HCT116 (cell line): Measurements from ENCODE around the gene PABPC4L. TPM values are rescaled to one million over a fixed set of nuclear protein-coding genes. Genes with fewer than 3 reads are reported as not detected.

Experiments used
- ATAC-seq: fragments of 200-7000 bp; cut with Tn5 transposase; 2 replicates; pipeline ENCODE4 v1.9.1; 2020; ENCODE audit warnings: mild to moderate bottlenecking, moderate library complexity
- BruUV-seq: library from RNA; stranded (reverse); fragments of 400-500 nt; replicated peaks from 2 replicates; lab custom pipeline; 2021; lab: Mats Ljungman, UMichigan
- CTCF ChIA-PET: fragments of 300-600 bp; sonication (Branson Sonifier 250); formaldehyde crosslinking; loops from one replicate; lab custom pipeline; 2021; ENCODE audit warnings: antibody characterized with exemption; lab: Charles Lee
- POLR2A ChIA-PET: fragments of 300-600, 350-600 bp; sonication (Branson Sonifier 250); formaldehyde crosslinking; loops from one replicate; lab custom pipeline; 2021; ENCODE audit warnings: antibody characterized with exemption; lab: Charles Lee
- RAD21 ChIA-PET, 2 experiments: fragments of 300-600 bp; sonication (Branson Sonifier 250); formaldehyde crosslinking; loops; one replicate each; lab custom pipeline; 2023; ENCODE audit warnings: low total read pairs in 2 of 2; ENCODE audit not compliant: uncharacterized antibody in 2 of 2, unreplicated experiment in 2 of 2, low non-redundant PET in 1 of 2; lab: Charles Lee
- DNase-seq: peaks from one replicate; pipeline ENCODE4 v3.0.0-alpha.2; 2010; ENCODE audit warnings: low read depth, low spot score
- H2AFZ ChIP-seq: fragments of 200-600 bp; shearing (Covaris generic), sonication (generic); 2 replicates; pipeline ENCODE4 v1.6.1; 2017; ENCODE audit warnings: low read depth, mixed run types, mixed read lengths, antibody characterized with exemption, low read length; ENCODE audit not compliant: poor library complexity, severe bottlenecking
- H3K27ac ChIP-seq: 2 replicates; pipeline ENCODE4 v1.5.1; 2012; ENCODE audit warnings: low read depth, low read length
- H3K27me3 ChIP-seq: fragments of 200-600 bp; sonication (generic); 2 replicates; pipeline ENCODE4 v1.6.1; 2016; ENCODE audit warnings: mixed run types, low read length, mixed read lengths; ENCODE audit not compliant: insufficient read depth
- H3K36me3 ChIP-seq, 2 experiments: fragments of 200-500 bp in 1 of 2; fragments of 200-600 bp in 1 of 2; sonication (Bioruptor generic) in 1 of 2; sonication (generic) in 1 of 2; 2 replicates each; pipeline versions ENCODE4 v1.5.1 to v1.6.1; 2014 to 2016; ENCODE audit warnings: low read length in 2 of 2, inconsistent platforms in 1 of 2, mixed read lengths in 1 of 2, mixed run types in 1 of 2; ENCODE audit not compliant: insufficient read depth in 2 of 2, control insufficient read depth in 1 of 2
- H3K4me1 ChIP-seq, 2 experiments: fragments of 200-600 bp in 1 of 2; sonication (generic) in 1 of 2; 2 replicates each; pipeline versions ENCODE4 v1.5.1 to v1.6.1; 2012 to 2017; ENCODE audit warnings: low read length in 2 of 2, inconsistent platforms in 1 of 2, mild to moderate bottlenecking in 1 of 2, mixed read lengths in 1 of 2, mixed run types in 1 of 2, moderate library complexity in 1 of 2; ENCODE audit not compliant: insufficient read depth in 2 of 2, control insufficient read depth in 1 of 2
- H3K4me2 ChIP-seq: fragments of 200-600 bp; sonication (generic); 2 replicates; pipeline ENCODE4 v1.6.1; 2017; ENCODE audit warnings: mixed run types, low read length, mixed read lengths
- H3K4me3 ChIP-seq, 2 experiments: fragments of 200-600 bp in 1 of 2; sonication (generic) in 1 of 2; replicated peaks in 1 of 2; 2 replicates each; pipeline ENCODE4 v1.5.1; 2011 to 2016; ENCODE audit warnings: low read length in 2 of 2, control low read depth in 1 of 2, low read depth in 1 of 2, mild to moderate bottlenecking in 1 of 2, mixed read lengths in 1 of 2, mixed run types in 1 of 2
- H3K79me2 ChIP-seq: fragments of 200-600 bp; sonication (generic); 2 replicates; pipeline ENCODE4 v1.6.1; 2017; ENCODE audit warnings: mild to moderate bottlenecking, mixed run types, low read length, moderate library complexity, mixed read lengths; ENCODE audit not compliant: insufficient read depth
- H3K9ac ChIP-seq: fragments of 200-600 bp; sonication (generic); 2 replicates; pipeline ENCODE4 v1.6.1; 2016; ENCODE audit warnings: low read length, mixed read lengths
- H3K9me2 ChIP-seq: fragments of 200-600 bp; sonication (generic), shearing (Covaris generic); 2 replicates; pipeline ENCODE4 v1.6.1; 2017; ENCODE audit warnings: mixed run types, mild to moderate bottlenecking, moderate library complexity; ENCODE audit not compliant: insufficient read depth
- H3K9me3 ChIP-seq, 2 experiments: fragments of 200-500 bp in 1 of 2; fragments of 200-600 bp in 1 of 2; sonication (Bioruptor generic) in 1 of 2; sonication (generic) in 1 of 2; 2 replicates each; pipeline ENCODE4 v1.6.1; 2014 to 2017; ENCODE audit warnings: low read length in 2 of 2, mixed read lengths in 2 of 2, inconsistent platforms in 1 of 2, low read depth in 1 of 2, mild to moderate bottlenecking in 1 of 2, mixed run types in 1 of 2, moderate library complexity in 1 of 2; ENCODE audit not compliant: control insufficient read depth in 1 of 2, insufficient read depth in 1 of 2
- H4K20me1 ChIP-seq: fragments of 200-600 bp; sonication (generic), shearing (Covaris generic); 2 replicates; pipeline ENCODE4 v1.6.1; 2017; ENCODE audit warnings: mixed run types, mild to moderate bottlenecking, moderate library complexity; ENCODE audit not compliant: insufficient read depth
- CBX3 ChIP-seq: IDR thresholded peaks from 2 replicates; pipeline ENCODE4 v1.6.1; 2012; ENCODE audit warnings: low read depth
- CEBPB ChIP-seq: IDR thresholded peaks from 2 replicates; pipeline ENCODE4 v1.6.1; 2012; ENCODE audit warnings: low read depth
- ELF1 ChIP-seq: IDR thresholded peaks from 2 replicates; pipeline ENCODE4 v1.6.1; 2012; ENCODE audit warnings: low read depth, borderline replicate concordance
- JUND ChIP-seq: IDR thresholded peaks from 2 replicates; pipeline ENCODE4 v1.6.1; 2012
- POLR2A ChIP-seq: IDR thresholded peaks from 2 replicates; pipeline ENCODE4 v1.7.0; 2011; ENCODE audit warnings: borderline replicate concordance; ENCODE audit not compliant: insufficient read depth, insufficient read length; ENCODE audit errors: extremely low read depth
- POLR2AphosphoS5 ChIP-seq: IDR thresholded peaks from 2 replicates; pipeline ENCODE4 v1.6.1; 2011; ENCODE audit warnings: mild to moderate bottlenecking, low read depth, low read length, moderate library complexity
- SIN3A ChIP-seq: IDR thresholded peaks from 2 replicates; pipeline ENCODE4 v1.6.1; 2012; ENCODE audit warnings: low read depth
- SRF ChIP-seq: IDR thresholded peaks from 2 replicates; pipeline ENCODE4 v1.6.1; 2012; ENCODE audit warnings: low read depth
- YY1 ChIP-seq: IDR thresholded peaks from 2 replicates; pipeline ENCODE4 v1.6.1; 2011; ENCODE audit warnings: low read length, low read depth, moderate library complexity, mild to moderate bottlenecking; ENCODE audit not compliant: insufficient replicate concordance; ENCODE audit errors: extremely low read depth
- ZFX ChIP-seq: fragments of 450-650 bp; IDR thresholded peaks from 2 replicates; pipeline ENCODE4 v1.6.1; 2017
- intact Hi-C: fragments of 100-400 bp; cut with micrococcal nuclease; formaldehyde crosslinking; loops from 2 replicates; pipeline ENCODE4 v1.10.0; 2022
- total RNA-seq: library from RNA; stranded (reverse); gene quantifications from one replicate; pipeline ENCODE4 v1.2.1, GENCODE V29; 2021; ENCODE audit not compliant: unreplicated experiment
- TF ChIP-seq, protein P1 (sequence below): IDR thresholded peaks from 2 replicates; pipeline ENCODE4 v1.6.1; 2012; ENCODE audit warnings: low read depth
- TF ChIP-seq, protein P2 (sequence below): IDR thresholded peaks from 2 replicates; pipeline ENCODE4 v1.6.1; 2011; ENCODE audit warnings: mild to moderate bottlenecking, low read length, moderate library complexity; ENCODE audit not compliant: insufficient replicate concordance; ENCODE audit errors: extremely low read depth
- TF ChIP-seq, protein P3 (sequence below), 3 experiments: fragments of 200-600 bp in 1 of 3; sonication (generic) in 1 of 3; IDR thresholded peaks in 2 of 3; conservative IDR thresholded peaks in 1 of 3; 2 replicates each; pipeline ENCODE4 v1.5.1; 2012 to 2017; ENCODE audit warnings: low read depth in 2 of 3, low read length in 2 of 3, antibody characterized with exemption in 1 of 3, borderline replicate concordance in 1 of 3, control low read depth in 1 of 3, mild to moderate bottlenecking in 1 of 3, mixed read lengths in 1 of 3, mixed run types in 1 of 3, moderate library complexity in 1 of 3; ENCODE audit not compliant: insufficient read depth in 1 of 3
- TF ChIP-seq, protein P4 (sequence below): IDR thresholded peaks from 2 replicates; pipeline ENCODE4 v1.6.1; 2012

The PABPC4L gene
- total RNA-seq, 1 experiment from 2014 or later = not detected

DNA sequence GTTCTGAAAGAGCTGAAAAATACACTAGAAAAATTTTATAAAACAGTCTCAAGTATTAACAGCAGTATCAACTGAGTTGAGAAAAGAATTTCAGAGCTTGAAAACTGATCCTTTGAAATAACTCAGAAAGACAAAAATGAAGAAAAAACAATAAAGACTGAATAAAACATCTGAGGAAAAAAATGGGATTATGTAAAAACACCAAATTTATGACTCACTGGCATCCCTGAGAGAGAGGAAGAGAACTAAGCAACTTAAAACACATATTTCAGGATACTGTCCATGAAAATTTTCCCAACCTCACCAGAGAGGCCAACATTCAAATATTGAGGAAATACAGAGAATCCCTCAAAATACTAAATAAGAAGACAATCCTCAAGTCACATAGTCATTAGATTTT, 22.9 kb downstream of the PABPC4L start:
- H3K79me2 ChIP-seq = no peaks in the 10 kb centered on the region
- ATAC-seq = no peak
- H3K27me3 ChIP-seq = no peaks in the 10 kb centered on the region
- intact Hi-C loops = no loop called here
- no peak overlapping the region for H3K9ac ChIP-seq
- no peak for DNase-seq
- no peaks in the 10 kb centered on the region for H3K9me2 ChIP-seq
- POLR2A ChIA-PET = no interaction called here
- TF ChIP-seq JUND = no peak
- TF ChIP-seq SIN3A = no peak
- no peak for TF ChIP-seq POLR2A
- TF ChIP-seq, protein P1, sequence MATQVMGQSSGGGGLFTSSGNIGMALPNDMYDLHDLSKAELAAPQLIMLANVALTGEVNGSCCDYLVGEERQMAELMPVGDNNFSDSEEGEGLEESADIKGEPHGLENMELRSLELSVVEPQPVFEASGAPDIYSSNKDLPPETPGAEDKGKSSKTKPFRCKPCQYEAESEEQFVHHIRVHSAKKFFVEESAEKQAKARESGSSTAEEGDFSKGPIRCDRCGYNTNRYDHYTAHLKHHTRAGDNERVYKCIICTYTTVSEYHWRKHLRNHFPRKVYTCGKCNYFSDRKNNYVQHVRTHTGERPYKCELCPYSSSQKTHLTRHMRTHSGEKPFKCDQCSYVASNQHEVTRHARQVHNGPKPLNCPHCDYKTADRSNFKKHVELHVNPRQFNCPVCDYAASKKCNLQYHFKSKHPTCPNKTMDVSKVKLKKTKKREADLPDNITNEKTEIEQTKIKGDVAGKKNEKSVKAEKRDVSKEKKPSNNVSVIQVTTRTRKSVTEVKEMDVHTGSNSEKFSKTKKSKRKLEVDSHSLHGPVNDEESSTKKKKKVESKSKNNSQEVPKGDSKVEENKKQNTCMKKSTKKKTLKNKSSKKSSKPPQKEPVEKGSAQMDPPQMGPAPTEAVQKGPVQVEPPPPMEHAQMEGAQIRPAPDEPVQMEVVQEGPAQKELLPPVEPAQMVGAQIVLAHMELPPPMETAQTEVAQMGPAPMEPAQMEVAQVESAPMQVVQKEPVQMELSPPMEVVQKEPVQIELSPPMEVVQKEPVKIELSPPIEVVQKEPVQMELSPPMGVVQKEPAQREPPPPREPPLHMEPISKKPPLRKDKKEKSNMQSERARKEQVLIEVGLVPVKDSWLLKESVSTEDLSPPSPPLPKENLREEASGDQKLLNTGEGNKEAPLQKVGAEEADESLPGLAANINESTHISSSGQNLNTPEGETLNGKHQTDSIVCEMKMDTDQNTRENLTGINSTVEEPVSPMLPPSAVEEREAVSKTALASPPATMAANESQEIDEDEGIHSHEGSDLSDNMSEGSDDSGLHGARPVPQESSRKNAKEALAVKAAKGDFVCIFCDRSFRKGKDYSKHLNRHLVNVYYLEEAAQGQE = no peak
- TF ChIP-seq ELF1 = no peak
- no TSS peak for BruUV-seq
- no peak overlapping the region for H2AFZ ChIP-seq
- CTCF ChIA-PET = no interaction called here
- H3K27ac ChIP-seq = no peak overlapping the region
- RAD21 ChIA-PET = no interaction called here
- no peak overlapping the region for H3K4me3 ChIP-seq
- H3K36me3 ChIP-seq = no peaks in the 10 kb centered on the region
- no peaks in the 10 kb centered on the region for H3K4me1 ChIP-seq
- H4K20me1 ChIP-seq = no peaks in the 10 kb centered on the region
- H3K4me2 ChIP-seq = no peak overlapping the region
- H3K9me3 ChIP-seq = no peaks in the 10 kb centered on the region

- Histone ChIP-seq H3K9ac (no peak overlapping the region), H3K4me1 (no peaks in the 10 kb centered on the region), H3K4me2 (no peak overlapping the region), H3K27ac (no peak overlapping the region), H4K20me1 (no peaks in the 10 kb centered on the region), H3K4me3 (no peak overlapping the region), H3K9me3 (no peaks in the 10 kb centered on the region), H3K79me2 (no peaks in the 10 kb centered on the region), H3K9me2 (no peaks in the 10 kb centered on the region), H3K27me3 (no peaks in the 10 kb centered on the region), H3K36me3 (no peaks in the 10 kb centered on the region), H2AFZ (no peak overlapping the region)
- ChIA-PET RAD21 (no interaction called here), CTCF (no interaction called here), POLR2A (no interaction called here)
- DNase-seq = no peak
- BruUV-seq = no TSS peak
- intact Hi-C loops = no loop called here
- no peak for ATAC-seq
- TF ChIP-seq CBX3 (no peak), YY1 (no peak), CEBPB (no peak), ZFX (no peak), SRF (no peak), POLR2AphosphoS5 (no peak), POLR2A (no peak), JUND (no peak)
- TF ChIP-seq, protein P2, sequence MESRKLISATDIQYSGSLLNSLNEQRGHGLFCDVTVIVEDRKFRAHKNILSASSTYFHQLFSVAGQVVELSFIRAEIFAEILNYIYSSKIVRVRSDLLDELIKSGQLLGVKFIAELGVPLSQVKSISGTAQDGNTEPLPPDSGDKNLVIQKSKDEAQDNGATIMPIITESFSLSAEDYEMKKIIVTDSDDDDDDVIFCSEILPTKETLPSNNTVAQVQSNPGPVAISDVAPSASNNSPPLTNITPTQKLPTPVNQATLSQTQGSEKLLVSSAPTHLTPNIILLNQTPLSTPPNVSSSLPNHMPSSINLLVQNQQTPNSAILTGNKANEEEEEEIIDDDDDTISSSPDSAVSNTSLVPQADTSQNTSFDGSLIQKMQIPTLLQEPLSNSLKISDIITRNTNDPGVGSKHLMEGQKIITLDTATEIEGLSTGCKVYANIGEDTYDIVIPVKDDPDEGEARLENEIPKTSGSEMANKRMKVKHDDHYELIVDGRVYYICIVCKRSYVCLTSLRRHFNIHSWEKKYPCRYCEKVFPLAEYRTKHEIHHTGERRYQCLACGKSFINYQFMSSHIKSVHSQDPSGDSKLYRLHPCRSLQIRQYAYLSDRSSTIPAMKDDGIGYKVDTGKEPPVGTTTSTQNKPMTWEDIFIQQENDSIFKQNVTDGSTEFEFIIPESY = no peak
- TF ChIP-seq, protein P3, sequence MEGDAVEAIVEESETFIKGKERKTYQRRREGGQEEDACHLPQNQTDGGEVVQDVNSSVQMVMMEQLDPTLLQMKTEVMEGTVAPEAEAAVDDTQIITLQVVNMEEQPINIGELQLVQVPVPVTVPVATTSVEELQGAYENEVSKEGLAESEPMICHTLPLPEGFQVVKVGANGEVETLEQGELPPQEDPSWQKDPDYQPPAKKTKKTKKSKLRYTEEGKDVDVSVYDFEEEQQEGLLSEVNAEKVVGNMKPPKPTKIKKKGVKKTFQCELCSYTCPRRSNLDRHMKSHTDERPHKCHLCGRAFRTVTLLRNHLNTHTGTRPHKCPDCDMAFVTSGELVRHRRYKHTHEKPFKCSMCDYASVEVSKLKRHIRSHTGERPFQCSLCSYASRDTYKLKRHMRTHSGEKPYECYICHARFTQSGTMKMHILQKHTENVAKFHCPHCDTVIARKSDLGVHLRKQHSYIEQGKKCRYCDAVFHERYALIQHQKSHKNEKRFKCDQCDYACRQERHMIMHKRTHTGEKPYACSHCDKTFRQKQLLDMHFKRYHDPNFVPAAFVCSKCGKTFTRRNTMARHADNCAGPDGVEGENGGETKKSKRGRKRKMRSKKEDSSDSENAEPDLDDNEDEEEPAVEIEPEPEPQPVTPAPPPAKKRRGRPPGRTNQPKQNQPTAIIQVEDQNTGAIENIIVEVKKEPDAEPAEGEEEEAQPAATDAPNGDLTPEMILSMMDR (IDR thresholded peaks at IDR 0.05 in 2 of 3, conservative IDR thresholded peaks at IDR 0.05 in 1 of 3; ENCODE audit: borderline replicate concordance in 1 of 3, insufficient read depth in 1 of 3, low read depth in 2 of 3, low read length in 2 of 3) = no peak
- TF ChIP-seq, protein P4, sequence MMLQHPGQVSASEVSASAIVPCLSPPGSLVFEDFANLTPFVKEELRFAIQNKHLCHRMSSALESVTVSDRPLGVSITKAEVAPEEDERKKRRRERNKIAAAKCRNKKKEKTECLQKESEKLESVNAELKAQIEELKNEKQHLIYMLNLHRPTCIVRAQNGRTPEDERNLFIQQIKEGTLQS = no peak
Observed at GRCh38 chr4:134174271-134174670, 27.3 kb downstream of the PABPC4L start.
